ENCODE results near the gene RAB4A. TPM values are rescaled to one million over a fixed set of nuclear protein-coding genes. Genes with fewer than 3 reads are reported as not detected.

The RAB4A gene
- total RNA-seq, 2 donors from 2014 or later: 80.9 to 103 TPM

- Histone ChIP-seq H3K36me3 (no peaks in the 10 kb centered on the region), H3K4me3 (no peak overlapping the region), H3K27ac (peak overlapping the region; percentile 66), H3K9ac (ENCODE audit: low read depth in 2 of 2, low read length in 2 of 2) (no peak overlapping the region), H3K27me3 (no peaks in the 10 kb centered on the region), H3K9me3 (no peaks in the 10 kb centered on the region), H3K4me1 (peaks cover 15% of the 10 kb centered on the region)
- TF ChIP-seq CTCF (IDR thresholded peaks at IDR 0.05): no peak
- no peak for DNase-seq
- intact Hi-C loops (cut with DNase I): no loop called here
These were observed 10.0 kb downstream of the RAB4A start for GRCh38 chr1:229280921-229281320.

GRCh38 chr1:229281339-229281926, 10.5 kb downstream of the RAB4A start:
- intact Hi-C loops (cut with DNase I): no loop called here
- H3K4me3 ChIP-seq: no peak overlapping the region
- no peak for TF ChIP-seq CTCF (IDR thresholded peaks at IDR 0.05)
- peaks cover 15% of the 10 kb centered on the region for H3K4me1 ChIP-seq
- DNase-seq: no peak
- H3K9me3 ChIP-seq: no peaks in the 10 kb centered on the region
- no peak overlapping the region for H3K9ac ChIP-seq (ENCODE audit: low read depth in 2 of 2, low read length in 2 of 2)
- H3K27me3 ChIP-seq: no peaks in the 10 kb centered on the region
- H3K27ac ChIP-seq: peak overlapping the region; percentile 66
- no peaks in the 10 kb centered on the region for H3K36me3 ChIP-seq

DNA sequence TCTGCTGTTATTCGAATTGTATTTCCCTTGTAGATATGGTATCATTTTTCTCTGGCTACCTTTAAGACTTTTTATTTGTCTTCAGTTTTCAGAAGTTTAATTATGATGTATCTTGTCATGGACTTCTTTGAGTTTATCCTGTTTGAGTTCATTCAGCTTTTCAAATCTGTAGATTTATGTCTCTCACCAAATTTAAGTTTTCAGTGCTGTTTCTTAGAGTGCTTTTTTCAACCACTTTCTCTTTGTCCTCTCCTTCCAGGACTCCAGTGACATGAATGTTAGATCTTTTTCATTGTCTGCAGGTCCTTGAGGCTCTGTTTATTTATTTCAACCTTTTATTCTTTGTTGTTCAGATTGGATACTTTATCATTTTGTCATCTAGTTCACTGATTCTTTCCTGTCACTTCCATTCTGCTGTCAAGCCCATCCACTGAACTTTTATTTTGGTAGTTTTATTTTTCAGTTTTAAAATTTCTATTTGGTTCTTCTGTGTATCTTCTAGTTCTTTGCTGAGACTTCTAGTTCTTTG, 11.4 kb downstream of the RAB4A start:
- Histone ChIP-seq H3K4me1 (peaks cover 15% of the 10 kb centered on the region), H3K27me3 (no peaks in the 10 kb centered on the region), H3K9ac (ENCODE audit: low read depth in 2 of 2, low read length in 2 of 2) (no peak overlapping the region), H3K9me3 (no peaks in the 10 kb centered on the region), H3K36me3 (no peaks in the 10 kb centered on the region), H3K4me3 (no peak overlapping the region), H3K27ac (no peak overlapping the region)
- no peak for TF ChIP-seq CTCF (IDR thresholded peaks at IDR 0.05)
- DNase-seq: no peak
- intact Hi-C loops (cut with DNase I): no loop called here

GRCh38 chr1:229283183-229283611, 12.3 kb downstream of the RAB4A start:
- intact Hi-C loops (cut with DNase I): no loop called here
- Histone ChIP-seq H3K36me3 (no peaks in the 10 kb centered on the region), H3K4me3 (no peak overlapping the region), H3K9me3 (no peaks in the 10 kb centered on the region), H3K4me1 (peaks cover 15% of the 10 kb centered on the region), H3K27me3 (no peaks in the 10 kb centered on the region), H3K9ac (ENCODE audit: low read depth in 2 of 2, low read length in 2 of 2) (no peak overlapping the region), H3K27ac (no peak overlapping the region)
- DNase-seq: no peak
- TF ChIP-seq CTCF (IDR thresholded peaks at IDR 0.05): no peak

GRCh38 chr1:229284887-229285286, 14.0 kb downstream of the RAB4A start:
- peaks cover 14% of the 10 kb centered on the region for H3K4me1 ChIP-seq
- H3K27me3 ChIP-seq: no peaks in the 10 kb centered on the region
- H3K9ac ChIP-seq (ENCODE audit: low read depth in 2 of 2, low read length in 2 of 2): no peak overlapping the region
- no peak for DNase-seq
- H3K9me3 ChIP-seq: no peaks in the 10 kb centered on the region
- no peaks in the 10 kb centered on the region for H3K36me3 ChIP-seq
- no peak overlapping the region for H3K4me3 ChIP-seq
- intact Hi-C loops (cut with DNase I): no loop called here
- no peak for TF ChIP-seq CTCF (IDR thresholded peaks at IDR 0.05)
- no peak overlapping the region for H3K27ac ChIP-seq
